ENCODE results near the gene AKAP13. TPM values are rescaled to one million over a fixed set of nuclear protein-coding genes. Genes with fewer than 3 reads are reported as not detected.

Gene AKAP13
- total and polyA plus RNA-seq, 2 experiments from 2014 or later, result 53.1 to 108 TPM

- TF ChIP-seq CTCF (IDR thresholded peaks at IDR 0.05; ENCODE audit: low read depth, low read length), result no peak
Observed at GRCh38 chr15:85490856-85491255, 110.5 kb downstream of the AKAP13 start.

GRCh38 chr15:85491691-85492090 is 111.3 kb downstream of the AKAP13 start:
- no peak for TF ChIP-seq CTCF (IDR thresholded peaks at IDR 0.05; ENCODE audit: low read depth, low read length)
- no peak for DNase-seq (ENCODE audit: low read depth in 1 of 2, low spot score in 1 of 2)
- no peaks in the 10 kb centered on the region for H3K27me3 ChIP-seq

More at GRCh38 chr15:85490856-85491255, 110.5 kb downstream of the AKAP13 start:
- Histone ChIP-seq H3K4me1 (ENCODE audit: low read depth) (peaks cover 11% of the 10 kb centered on the region), H3K4me3 (no peak overlapping the region), H3K36me3 (peaks cover 3% of the 10 kb centered on the region), H3K27ac (no peak overlapping the region), H3K27me3 (no peaks in the 10 kb centered on the region), H3K9me3 (ENCODE audit: low read depth) (no peaks in the 10 kb centered on the region)
- DNase-seq (ENCODE audit: low read depth in 1 of 2, low spot score in 1 of 2), result no peak

GRCh38 chr15:85492406-85492805 is 112.0 kb downstream of the AKAP13 start:
- no peak for TF ChIP-seq CTCF (IDR thresholded peaks at IDR 0.05; ENCODE audit: low read depth, low read length)
- H3K36me3 ChIP-seq, result peaks cover 3% of the 10 kb centered on the region
- no peaks in the 10 kb centered on the region for H3K27me3 ChIP-seq
- H3K4me3 ChIP-seq, result no peak overlapping the region
- no peaks in the 10 kb centered on the region for H3K9me3 ChIP-seq (ENCODE audit: low read depth)
- no peak overlapping the region for H3K27ac ChIP-seq
- no peak for DNase-seq (ENCODE audit: low read depth in 1 of 2, low spot score in 1 of 2)
- peaks cover 19% of the 10 kb centered on the region for H3K4me1 ChIP-seq (ENCODE audit: low read depth)

More at GRCh38 chr15:85491691-85492090, 111.3 kb downstream of the AKAP13 start:
- Histone ChIP-seq H3K9me3 (ENCODE audit: low read depth) (no peaks in the 10 kb centered on the region), H3K36me3 (peaks cover 3% of the 10 kb centered on the region), H3K4me1 (ENCODE audit: low read depth) (peaks cover 14% of the 10 kb centered on the region), H3K27ac (no peak overlapping the region), H3K4me3 (no peak overlapping the region)

- Histone ChIP-seq H3K27ac (no peak overlapping the region), H3K4me3 (no peak overlapping the region), H3K4me1 (ENCODE audit: low read depth) (peaks cover 23% of the 10 kb centered on the region), H3K27me3 (no peaks in the 10 kb centered on the region), H3K36me3 (no peaks in the 10 kb centered on the region), H3K9me3 (ENCODE audit: low read depth) (no peaks in the 10 kb centered on the region)
- TF ChIP-seq CTCF (IDR thresholded peaks at IDR 0.05; ENCODE audit: low read depth, low read length), result no peak
- no peak for DNase-seq (ENCODE audit: low read depth in 1 of 2, low spot score in 1 of 2)
Observed at GRCh38 chr15:85493260-85493659, 112.9 kb downstream of the AKAP13 start.

- peak in 1 of 2 donors; percentile 79 for DNase-seq (ENCODE audit: low read depth in 1 of 2, low spot score in 1 of 2)
- H3K27ac ChIP-seq, result no peak overlapping the region
- H3K4me3 ChIP-seq, result no peak overlapping the region
Observed at GRCh38 chr15:85494048-85494777, 113.8 kb downstream of the AKAP13 start.

More at GRCh38 chr15:85494048-85494777, 113.8 kb downstream of the AKAP13 start:
- Histone ChIP-seq H3K36me3 (no peaks in the 10 kb centered on the region), H3K27me3 (no peaks in the 10 kb centered on the region), H3K4me1 (ENCODE audit: low read depth) (peaks cover 18% of the 10 kb centered on the region), H3K9me3 (ENCODE audit: low read depth) (no peaks in the 10 kb centered on the region)
- TF ChIP-seq CTCF (IDR thresholded peaks at IDR 0.05; ENCODE audit: low read depth, low read length), result no peak
